ENCODE results near the gene LRRC55.
"Not testable (repeated sequence)": the region's sequence is repeated elsewhere in the genome, so short reads cannot be mapped to it uniquely, and the experiment has no call there.

The LRRC55 gene

GRCh38 chr11:57162179-57162898 lies 19.4 kb upstream of the LRRC55 start:
- DNase-seq: no peak

- no peak for DNase-seq
Observed at GRCh38 chr11:57163160-57163868, 18.4 kb upstream of the LRRC55 start.

GRCh38 chr11:57164317-57164716 lies 17.4 kb upstream of the LRRC55 start:
- no peak for DNase-seq

DNA sequence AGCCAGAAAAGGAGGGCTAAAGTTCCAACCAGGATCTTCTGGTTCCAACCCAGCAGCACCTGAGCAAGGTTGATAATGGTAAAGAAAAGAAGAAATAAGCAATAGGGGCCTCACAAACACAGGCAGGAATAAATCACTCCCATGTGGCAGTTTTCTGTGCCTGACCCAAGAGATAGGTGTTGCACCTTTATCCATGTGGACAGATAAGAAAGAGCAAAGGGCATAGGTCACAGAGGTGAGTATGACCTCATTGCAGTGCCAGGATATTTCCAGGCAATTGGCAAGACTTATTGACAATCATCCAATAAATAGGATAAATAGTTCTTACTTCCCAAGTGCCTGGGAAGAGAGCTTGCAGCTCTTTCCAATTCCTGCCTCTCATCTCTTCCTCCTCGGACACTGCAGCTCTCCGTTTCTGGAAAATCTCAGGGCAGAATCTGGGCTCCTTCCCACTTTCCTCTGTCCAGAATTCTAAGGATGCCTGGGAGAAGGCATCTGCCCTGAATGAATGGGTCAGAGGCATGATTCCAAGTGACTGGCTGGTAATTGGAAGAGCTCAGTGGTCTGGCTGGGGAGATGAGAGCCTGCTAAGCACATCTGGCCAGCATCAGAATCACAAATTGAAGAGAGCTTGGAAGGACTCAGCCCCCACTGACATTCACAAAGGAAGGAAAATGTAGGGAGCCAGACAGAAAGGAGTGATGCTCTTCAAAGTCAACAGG lies 14.5 kb upstream of the LRRC55 start:
- no peak for DNase-seq

- DNase-seq: not testable (repeated sequence)
Observed at GRCh38 chr11:57169732-57170313, 11.9 kb upstream of the LRRC55 start.

GRCh38 chr11:57172031-57172430 lies 9.7 kb upstream of the LRRC55 start:
- DNase-seq: no peak

GRCh38 chr11:57174656-57175055 lies 7.1 kb upstream of the LRRC55 start:
- no peak for DNase-seq

- DNase-seq: no peak
Observed at GRCh38 chr11:57175478-57175877, 6.3 kb upstream of the LRRC55 start.

DNA sequence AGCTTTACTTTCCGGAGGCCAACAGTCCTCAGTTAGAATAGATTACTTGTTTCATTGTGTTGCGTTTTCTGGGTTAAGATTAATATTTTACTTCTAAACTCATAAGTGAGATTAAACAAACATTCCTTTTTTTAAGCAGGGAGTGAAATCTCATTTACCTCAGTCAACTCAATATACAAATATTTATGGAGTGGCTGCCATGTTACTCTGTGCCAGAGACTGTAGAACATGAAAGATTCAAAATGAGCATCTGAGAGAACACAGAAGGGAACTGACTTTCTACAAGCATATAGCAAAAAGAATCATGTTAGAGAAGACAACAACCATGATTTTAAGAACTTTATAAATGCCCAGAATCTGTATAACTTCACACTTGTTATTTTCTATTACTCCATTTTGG lies 3.4 kb upstream of the LRRC55 start:
- DNase-seq: no peak

DNA sequence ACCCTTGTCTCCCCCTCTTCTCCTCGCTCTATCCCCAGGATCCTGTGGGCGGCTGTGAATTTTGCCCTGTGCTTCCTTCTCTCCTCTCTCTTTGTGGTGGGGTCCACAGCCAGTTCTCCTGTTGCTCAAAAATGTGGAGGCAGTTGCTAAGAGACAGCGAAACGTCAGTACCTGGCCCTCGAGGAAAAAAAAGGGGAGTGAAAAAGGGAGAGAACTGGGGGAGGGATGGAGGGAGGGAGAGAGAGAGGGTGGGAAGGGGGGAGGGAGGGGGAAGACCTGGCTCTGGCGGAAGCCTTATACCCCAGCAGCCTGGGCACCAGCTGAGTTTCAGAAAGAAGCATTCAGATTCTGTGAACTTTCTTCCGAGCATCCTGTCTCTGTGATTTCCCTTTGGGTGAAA lies 2.1 kb upstream of the LRRC55 start:
- DNase-seq: no peak

DNA sequence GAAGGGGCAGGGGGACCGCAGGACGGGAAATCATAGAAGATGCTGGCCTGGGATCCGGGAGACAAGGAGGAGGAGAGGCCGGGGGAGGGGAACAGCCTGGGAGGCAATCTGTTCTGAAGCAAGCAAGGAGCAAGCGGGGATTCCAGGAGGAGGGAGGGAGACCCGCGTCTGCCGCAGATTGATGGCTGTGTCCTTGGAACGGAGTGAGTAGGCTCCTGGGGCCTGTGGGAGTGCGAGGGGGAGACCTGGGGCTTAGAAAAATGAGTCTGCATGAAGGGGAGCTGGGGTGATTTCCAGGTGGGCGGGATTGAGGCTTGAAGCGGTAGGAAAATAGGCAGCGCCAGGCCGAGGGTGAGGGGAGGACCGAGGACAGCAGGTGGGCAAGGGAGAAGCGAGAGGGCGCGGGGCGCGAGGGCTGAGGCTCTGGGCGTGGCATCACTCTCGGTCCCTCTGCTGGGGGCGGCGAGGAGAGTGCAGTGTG lies 1.6 kb upstream of the LRRC55 start:
- DNase-seq: no peak

- DNase-seq: no peak
Observed at GRCh38 chr11:57180964-57181363, 789 bp upstream of the LRRC55 start.

DNA sequence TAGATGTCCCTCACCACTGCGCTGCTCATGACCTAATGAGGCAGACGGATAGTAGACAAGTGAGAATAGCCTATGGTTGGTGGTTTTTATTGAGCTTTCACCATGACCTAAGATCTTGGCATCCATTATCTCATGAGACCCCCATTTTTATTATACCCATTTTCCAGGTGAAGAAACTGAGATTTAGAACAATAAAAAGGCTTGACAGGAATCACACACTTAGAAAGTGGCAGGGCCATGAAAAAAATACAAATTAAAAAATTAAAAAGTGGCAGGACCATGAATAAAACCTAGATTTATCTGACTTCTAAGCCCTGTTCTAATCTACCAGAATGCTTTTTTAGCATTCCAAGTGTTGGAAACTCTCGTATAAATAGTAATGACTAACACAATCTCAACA lies 1.1 kb downstream of the LRRC55 start:
- no peak for DNase-seq

DNA sequence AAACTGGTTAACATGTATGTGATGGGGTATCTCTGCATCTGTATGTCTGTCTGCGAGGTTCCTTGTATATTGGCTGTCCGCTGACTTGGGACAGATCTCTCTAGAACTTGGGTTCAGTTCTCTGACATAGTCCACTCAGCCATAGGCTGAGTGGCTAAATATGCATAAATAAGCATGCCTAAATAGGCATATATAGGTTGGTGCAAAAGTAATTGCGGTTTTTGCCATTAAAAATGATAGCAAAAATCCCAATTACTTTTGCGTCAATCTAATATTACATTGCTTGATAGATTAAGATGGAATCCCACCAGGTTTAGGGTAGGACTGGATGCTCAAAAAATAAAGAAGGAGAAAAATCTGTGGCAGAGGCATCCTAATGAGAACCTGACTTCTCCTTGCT lies 8.8 kb downstream of the LRRC55 start:
- DNase-seq: no peak

DNA sequence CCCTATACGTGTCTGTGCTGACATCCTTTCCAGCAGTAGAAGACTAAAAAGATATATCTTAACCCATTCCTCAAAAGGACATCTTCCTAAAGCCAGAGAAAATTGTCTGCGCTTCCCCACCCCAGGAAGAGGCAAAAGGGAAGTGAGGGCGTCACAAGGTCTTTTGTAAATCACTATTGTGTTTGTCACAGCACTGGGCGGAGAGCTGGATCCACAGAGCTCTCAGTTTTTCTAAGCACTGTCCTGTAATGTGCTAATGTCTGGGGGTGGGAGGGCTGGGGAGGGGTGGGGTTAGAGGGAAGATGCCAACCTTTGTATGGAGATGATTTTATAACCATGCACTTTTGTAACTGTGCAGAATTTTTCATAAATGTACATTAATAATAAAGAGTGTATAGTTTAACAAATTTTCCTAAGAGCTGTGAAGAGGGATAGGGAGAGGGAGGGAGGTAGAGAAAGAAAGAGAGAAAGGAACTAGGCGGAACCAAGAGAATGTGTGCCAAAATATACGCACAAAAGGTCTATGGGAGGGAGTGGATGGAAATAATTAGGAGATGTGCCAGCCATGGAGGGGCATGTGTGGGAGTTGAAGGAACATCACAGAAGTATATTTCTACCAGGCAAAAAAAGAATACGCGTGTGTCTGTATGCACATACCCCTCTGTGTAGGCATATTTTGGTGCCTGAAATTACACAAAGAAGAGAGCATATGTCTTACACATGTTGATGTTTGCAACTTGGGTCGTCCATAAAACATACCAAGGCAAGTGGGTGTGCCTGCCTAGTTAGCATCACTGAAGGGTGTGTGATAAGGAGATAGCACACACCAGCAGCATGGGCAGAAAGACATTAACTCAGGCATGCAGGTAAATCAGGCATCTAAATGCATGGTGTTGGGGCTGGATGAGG lies 9.8 kb downstream of the LRRC55 start:
- DNase-seq: no peak

DNA sequence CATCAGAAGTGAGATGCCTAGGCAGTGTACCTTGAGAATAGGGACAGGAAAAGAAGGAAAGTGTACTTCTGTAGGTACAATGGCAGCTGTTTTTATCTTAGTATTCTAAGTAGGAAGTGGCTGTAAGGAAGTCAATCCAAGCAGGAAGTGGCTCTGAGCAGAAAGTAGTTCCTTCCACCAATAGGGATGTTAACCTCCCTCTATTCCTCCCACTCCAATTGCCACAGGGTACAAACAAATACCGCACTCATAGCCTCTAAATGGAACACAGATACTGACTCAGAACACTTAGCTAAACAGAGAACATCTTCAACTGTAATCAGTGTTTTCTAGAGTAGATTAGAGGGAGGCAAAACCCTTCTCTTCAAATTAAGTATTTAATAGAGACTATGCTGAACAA lies 10.6 kb downstream of the LRRC55 start:
- no peak for DNase-seq

DNA sequence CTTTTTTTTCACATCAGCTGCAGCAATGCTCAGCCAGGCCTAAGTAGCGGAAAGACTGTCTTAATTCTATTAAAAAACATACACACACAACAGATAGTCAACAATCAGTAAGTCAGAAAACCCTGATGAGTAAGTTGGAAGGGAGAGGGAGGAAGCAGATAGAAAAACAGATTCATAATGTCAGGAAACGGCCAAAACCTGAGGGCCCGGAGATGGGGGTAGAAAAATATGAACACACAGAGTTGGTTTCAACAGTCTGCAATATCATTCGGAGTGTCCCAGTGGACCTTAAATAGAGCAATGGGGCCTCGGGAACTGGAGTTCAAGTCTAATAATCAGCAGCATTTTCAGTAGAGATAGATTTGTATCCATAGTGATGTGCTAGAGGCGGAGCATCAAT lies 14.8 kb downstream of the LRRC55 start:
- no peak for DNase-seq

GRCh38 chr11:57197762-57198161 lies 16.0 kb downstream of the LRRC55 start:
- no peak for DNase-seq

DNA sequence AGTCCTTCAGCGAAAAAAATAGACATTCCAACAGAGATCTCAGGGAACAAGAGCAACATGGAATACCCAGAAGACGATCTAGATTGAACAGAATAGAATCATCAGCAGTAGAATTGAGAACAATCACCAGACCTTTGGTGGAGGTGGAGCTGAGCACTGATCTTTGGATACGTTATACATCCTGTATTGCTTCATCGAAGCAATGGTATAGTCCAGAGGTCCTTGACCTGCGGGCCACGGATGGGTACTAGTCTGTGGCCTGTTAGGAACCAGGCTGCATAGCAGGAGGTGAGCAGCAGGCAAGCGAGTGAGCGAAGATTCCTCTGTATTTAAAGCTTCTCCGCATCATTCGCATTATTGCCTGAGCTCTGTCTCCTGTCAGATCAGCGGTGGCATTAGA lies 17.6 kb downstream of the LRRC55 start:
- DNase-seq: no peak

GRCh38 chr11:57200917-57201316 lies 19.2 kb downstream of the LRRC55 start:
- no peak for DNase-seq

DNA sequence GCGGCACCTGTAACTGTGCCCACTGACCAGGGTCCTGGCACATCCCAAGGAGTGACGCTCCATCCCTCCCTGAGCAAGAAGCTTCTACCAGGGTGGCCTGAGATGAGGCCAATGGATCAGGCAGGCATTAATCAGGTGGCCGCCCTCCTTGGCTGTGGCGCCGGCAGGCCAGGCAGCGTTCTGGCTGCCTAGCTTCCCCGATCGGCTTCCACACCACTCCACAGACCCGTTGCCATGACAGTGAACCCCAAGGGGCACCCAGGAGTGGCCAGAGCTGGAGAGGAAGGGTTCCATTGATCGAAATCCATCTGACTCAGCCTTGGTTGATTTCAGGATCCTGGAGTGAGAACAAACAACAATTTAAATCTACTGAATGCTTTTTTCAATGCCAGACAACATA lies 20.5 kb downstream of the LRRC55 start:
- no peak for DNase-seq

DNA sequence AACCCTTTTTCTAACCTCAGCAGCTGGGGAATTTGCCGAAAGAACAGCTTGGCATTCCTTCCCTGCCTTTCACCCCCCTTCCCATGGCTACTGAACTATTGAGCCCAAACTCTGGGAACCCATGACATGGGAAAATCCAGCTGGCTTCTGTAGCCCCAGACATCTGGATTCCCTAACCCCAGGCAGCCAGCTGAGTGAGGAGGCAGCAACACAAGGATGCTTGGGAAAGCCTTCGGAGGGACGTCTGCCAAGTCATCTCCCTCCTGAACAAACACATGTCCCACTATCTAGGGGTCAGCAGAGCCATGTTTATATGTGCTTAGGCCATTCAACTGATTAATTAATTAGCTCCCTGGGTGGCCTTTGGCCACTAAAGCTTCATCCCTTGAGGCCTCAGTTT lies 21.6 kb downstream of the LRRC55 start:
- no peak for DNase-seq

Data from stimulated activated CD4-positive, alpha-beta T cell treated with anti-CD3 and anti-CD28 coated beads, Interleukin-2, amount 100 ng/mL, for 24 hours (primary cell).